Measurements from ENCODE around the gene CEPT1. TPM values are rescaled to one million over a fixed set of nuclear protein-coding genes. Genes with fewer than 3 reads are reported as not detected.

CEPT1 gene
- total and polyA plus RNA-seq, 2 of the 8 experiments (the other 6 are each of a cell fraction or from before 2014, with no cell fraction given) = 18.5 to 28.6 TPM

GRCh38 chr1:111211921-111212320 is 71.9 kb downstream of the CEPT1 start:
- Histone ChIP-seq H4K5ac (ENCODE audit: insufficient read length, low read depth, low read length) (no peak overlapping the region), H3K18ac (ENCODE audit: extremely low read depth, low read length) (no peak overlapping the region), H3K79me1 (ENCODE audit: low read depth, low read length) (no peaks in the 10 kb centered on the region), H3K9me3 (ENCODE audit: insufficient read depth in 2 of 2, low read depth in 1 of 2, low read length in 1 of 2) (no peaks in the 10 kb centered on the region; a peak in 1 of 4 replicates), H3K9ac (replicated peaks in 1 of 4; ENCODE audit: extremely low read depth in 1 of 4, low read depth in 3 of 4, low read length in 3 of 4) (no peak overlapping the region), H3K56ac (replicated peaks; ENCODE audit: insufficient read length, low read depth, low read length) (no peak overlapping the region), H3K79me2 (ENCODE audit: control insufficient read depth in 1 of 2, insufficient read depth in 2 of 2, low read length in 2 of 2) (no peaks in the 10 kb centered on the region), H2AK5ac (ENCODE audit: low read depth, low read length) (no peak overlapping the region), H2BK5ac (ENCODE audit: low read depth, low read length) (no peak overlapping the region), H3K23me2 (ENCODE audit: low read depth, low read length) (no peaks in the 10 kb centered on the region), H2BK120ac (replicated peaks; ENCODE audit: low read depth, low read length) (no peak overlapping the region), H3K27me3 (replicated peaks in 1 of 4; ENCODE audit: control insufficient read depth in 3 of 4, extremely low read depth in 1 of 4, insufficient read depth in 3 of 4, low read length in 3 of 4) (no peaks in the 10 kb centered on the region; a peak in 1 of 7 replicates), H3K36me3 (ENCODE audit: control insufficient read depth in 2 of 4, insufficient read depth in 4 of 4, low read length in 3 of 4) (no peaks in the 10 kb centered on the region), H4K20me1 (replicated peaks in 1 of 2; ENCODE audit: control insufficient read depth in 1 of 2, insufficient read depth in 2 of 2, low read length in 2 of 2) (no peaks in the 10 kb centered on the region), H2AFZ (ENCODE audit: low read length) (no peak overlapping the region), H3K27ac (ENCODE audit: low read depth, low read length) (no peak overlapping the region), H3K4ac (replicated peaks; ENCODE audit: insufficient read length, low read depth, low read length) (no peak overlapping the region), H3K4me3 (ENCODE audit: extremely low read depth in 1 of 4, insufficient read depth in 2 of 4, low read depth in 3 of 4, low read length in 4 of 4) (no peak overlapping the region), H3K4me1 (replicated peaks in 1 of 4; ENCODE audit: control insufficient read depth in 3 of 4, insufficient read depth in 4 of 4, low read length in 3 of 4) (peaks cover 0 to 7% (median 4%) of the 10 kb centered on the region in 4 experiments; a peak in 3 of 7 replicates), H4K91ac (replicated peaks; ENCODE audit: insufficient read length, low read length) (no peak overlapping the region), H3K14ac (ENCODE audit: insufficient read length) (no peak overlapping the region), H3K23ac (ENCODE audit: insufficient read length) (no peak overlapping the region), H2BK12ac (ENCODE audit: low read depth, low read length) (no peak overlapping the region), H4K8ac (ENCODE audit: extremely low read depth, insufficient read depth, low read length) (no peak overlapping the region), H2BK15ac (ENCODE audit: low read length) (no peak overlapping the region), H3K4me2 (ENCODE audit: insufficient read depth in 1 of 2, low read depth in 2 of 2, low read length in 2 of 2) (no peak overlapping the region), H2BK20ac (ENCODE audit: low read length) (no peak overlapping the region)
- no peak for DNase-seq (ENCODE audit: low read depth in 1 of 2, low spot score in 2 of 2)
- CTCF ChIA-PET (ENCODE audit: partially characterized antibody) = no interaction called here
- WGBS, 2 experiments (ENCODE audit: extremely low coverage in 1 of 2, insufficient coverage in 1 of 2, insufficient read length in 1 of 2, insufficient replicate concordance in 2 of 2, low coverage in 1 of 2, low lambda C conversion rate in 2 of 2, missing lambda C conversion rate in 1 of 2) = 91% methylated on average over 1 of the region's 1 CpG; no CpG with 5 or more reads in 1 of the 2 experiments
- POLR2A ChIA-PET (ENCODE audit: partially characterized antibody) = no interaction called here
- FAIRE-seq = no peak
- TF ChIP-seq, protein P1, sequence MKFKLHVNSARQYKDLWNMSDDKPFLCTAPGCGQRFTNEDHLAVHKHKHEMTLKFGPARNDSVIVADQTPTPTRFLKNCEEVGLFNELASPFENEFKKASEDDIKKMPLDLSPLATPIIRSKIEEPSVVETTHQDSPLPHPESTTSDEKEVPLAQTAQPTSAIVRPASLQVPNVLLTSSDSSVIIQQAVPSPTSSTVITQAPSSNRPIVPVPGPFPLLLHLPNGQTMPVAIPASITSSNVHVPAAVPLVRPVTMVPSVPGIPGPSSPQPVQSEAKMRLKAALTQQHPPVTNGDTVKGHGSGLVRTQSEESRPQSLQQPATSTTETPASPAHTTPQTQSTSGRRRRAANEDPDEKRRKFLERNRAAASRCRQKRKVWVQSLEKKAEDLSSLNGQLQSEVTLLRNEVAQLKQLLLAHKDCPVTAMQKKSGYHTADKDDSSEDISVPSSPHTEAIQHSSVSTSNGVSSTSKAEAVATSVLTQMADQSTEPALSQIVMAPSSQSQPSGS (IDR thresholded peaks at IDR 0.05; ENCODE audit: low read length) = no peak
- TF ChIP-seq BACH1 (IDR thresholded peaks at IDR 0.05; ENCODE audit: low read length) (no peak), SIRT6 (IDR thresholded peaks at IDR 0.05; ENCODE audit: low read length) (no peak), POLR2A (IDR thresholded peaks at IDR 0.05; ENCODE audit: control extremely low read depth in 1 of 2, low read depth in 2 of 2, low read length in 2 of 2) (no peak), SAP30 (IDR thresholded peaks at IDR 0.05; ENCODE audit: insufficient read depth, insufficient replicate concordance, low read length) (no peak), RNF2 (IDR thresholded peaks at IDR 0.05; ENCODE audit: borderline replicate concordance, low read depth, low read length, missing control alignments, poor library complexity, severe bottlenecking) (no peak), CREB1 (IDR thresholded peaks at IDR 0.05) (no peak), JUND (IDR thresholded peaks at IDR 0.05; ENCODE audit: low read length) (no peak), HDAC2 (IDR thresholded peaks at IDR 0.05; ENCODE audit: borderline replicate concordance in 1 of 2, low read depth in 2 of 2, low read length in 2 of 2) (no peak), PHF8 (conservative IDR thresholded peaks at IDR 0.05; ENCODE audit: low read depth, low read length) (no peak), RXRA (IDR thresholded peaks at IDR 0.05; ENCODE audit: insufficient read depth, low read depth, low read length) (no peak), KDM4A (IDR thresholded peaks at IDR 0.05; ENCODE audit: low read depth, low read length, severe bottlenecking) (no peak), CHD2 (IDR thresholded peaks at IDR 0.05; ENCODE audit: low read length) (no peak)
